ENCODE data around the gene MALT1. TPM values are rescaled to one million over a fixed set of nuclear protein-coding genes. Genes with fewer than 3 reads are reported as not detected.

Gene MALT1
- total and polyA plus RNA-seq, 2 experiments from 2014 or later: 14.9 to 35.9 TPM

- no peaks in the 10 kb centered on the region for H3K27me3 ChIP-seq
- no peak overlapping the region for H3K4me2 ChIP-seq
- no peaks in the 10 kb centered on the region for H3K4me1 ChIP-seq (ENCODE audit: insufficient read depth)
- no peak overlapping the region for H3K4me3 ChIP-seq
- H3K36me3 ChIP-seq (replicated peaks; ENCODE audit: insufficient read depth, low read depth): no peaks in the 10 kb centered on the region
- no peaks in the 10 kb centered on the region for H3K9me2 ChIP-seq (replicated peaks; ENCODE audit: insufficient read depth)
- no peak overlapping the region for H3K27ac ChIP-seq
- no peak for DNase-seq (ENCODE audit: low spot score)
- WGBS (ENCODE audit: low lambda C conversion rate, missing lambda C conversion rate): 93% methylated on average over 6 of the region's 6 CpGs
- no peaks in the 10 kb centered on the region for H3K9me3 ChIP-seq (ENCODE audit: low read depth)
- H4K20me1 ChIP-seq (ENCODE audit: insufficient read depth, poor library complexity, severe bottlenecking): no peaks in the 10 kb centered on the region
- no peak for TF ChIP-seq EZH2 (IDR thresholded peaks at IDR 0.05; ENCODE audit: borderline replicate concordance)
- no peaks in the 10 kb centered on the region for H3K79me2 ChIP-seq
- H2AFZ ChIP-seq: no peak overlapping the region
These were observed 55.4 kb downstream of the MALT1 start for GRCh38 chr18:58726671-58727070.

GRCh38 chr18:58727776-58728500, 56.7 kb downstream of the MALT1 start:
- DNase-seq (ENCODE audit: low spot score): no peak
- 90% methylated on average over 6 of the region's 6 CpGs for WGBS (ENCODE audit: low lambda C conversion rate, missing lambda C conversion rate)

GRCh38 chr18:58728719-58729118, 57.5 kb downstream of the MALT1 start:
- DNase-seq (ENCODE audit: low spot score): no peak
- Histone ChIP-seq H3K79me2 (no peaks in the 10 kb centered on the region), H3K9me3 (ENCODE audit: low read depth) (no peaks in the 10 kb centered on the region), H3K9me2 (replicated peaks; ENCODE audit: insufficient read depth) (no peaks in the 10 kb centered on the region), H3K4me3 (no peak overlapping the region), H3K4me2 (no peak overlapping the region), H4K20me1 (ENCODE audit: insufficient read depth, poor library complexity, severe bottlenecking) (no peaks in the 10 kb centered on the region), H3K27ac (no peak overlapping the region), H3K36me3 (replicated peaks; ENCODE audit: insufficient read depth, low read depth) (no peaks in the 10 kb centered on the region), H3K27me3 (no peaks in the 10 kb centered on the region), H2AFZ (no peak overlapping the region), H3K4me1 (ENCODE audit: insufficient read depth) (no peaks in the 10 kb centered on the region)
- TF ChIP-seq EZH2phosphoT487 (IDR thresholded peaks at IDR 0.05; ENCODE audit: low read depth, severe bottlenecking, unreplicated experiment) (no peak), EZH2 (IDR thresholded peaks at IDR 0.05; ENCODE audit: borderline replicate concordance) (no peak), CTCF (IDR thresholded peaks at IDR 0.05; ENCODE audit: poor library complexity) (no peak)
- WGBS (ENCODE audit: low lambda C conversion rate, missing lambda C conversion rate): 79% methylated on average over 3 of the region's 3 CpGs

More at GRCh38 chr18:58727776-58728500, 56.7 kb downstream of the MALT1 start:
- Histone ChIP-seq H2AFZ (no peak overlapping the region), H3K9me2 (replicated peaks; ENCODE audit: insufficient read depth) (no peaks in the 10 kb centered on the region), H3K79me2 (no peaks in the 10 kb centered on the region), H3K27ac (no peak overlapping the region), H4K20me1 (ENCODE audit: insufficient read depth, poor library complexity, severe bottlenecking) (no peaks in the 10 kb centered on the region), H3K4me3 (no peak overlapping the region), H3K27me3 (no peaks in the 10 kb centered on the region), H3K4me2 (no peak overlapping the region), H3K36me3 (replicated peaks; ENCODE audit: insufficient read depth, low read depth) (no peaks in the 10 kb centered on the region), H3K4me1 (ENCODE audit: insufficient read depth) (no peaks in the 10 kb centered on the region), H3K9me3 (ENCODE audit: low read depth) (no peaks in the 10 kb centered on the region)
- TF ChIP-seq CTCF (IDR thresholded peaks at IDR 0.05; ENCODE audit: poor library complexity) (no peak), EZH2phosphoT487 (IDR thresholded peaks at IDR 0.05; ENCODE audit: low read depth, severe bottlenecking, unreplicated experiment) (no peak), EZH2 (IDR thresholded peaks at IDR 0.05; ENCODE audit: borderline replicate concordance) (no peak)

- Histone ChIP-seq H3K27ac (no peak overlapping the region), H3K4me3 (no peak overlapping the region), H3K9me2 (replicated peaks; ENCODE audit: insufficient read depth) (no peaks in the 10 kb centered on the region), H2AFZ (no peak overlapping the region), H3K27me3 (no peaks in the 10 kb centered on the region), H3K4me2 (no peak overlapping the region), H3K4me1 (ENCODE audit: insufficient read depth) (no peaks in the 10 kb centered on the region), H3K9me3 (ENCODE audit: low read depth) (no peaks in the 10 kb centered on the region), H3K36me3 (replicated peaks; ENCODE audit: insufficient read depth, low read depth) (no peaks in the 10 kb centered on the region), H3K79me2 (no peaks in the 10 kb centered on the region), H4K20me1 (ENCODE audit: insufficient read depth, poor library complexity, severe bottlenecking) (no peaks in the 10 kb centered on the region)
- DNase-seq (ENCODE audit: low spot score): no peak
- WGBS (ENCODE audit: low lambda C conversion rate, missing lambda C conversion rate): 95% methylated on average over 2 of the region's 2 CpGs
- TF ChIP-seq EZH2phosphoT487 (IDR thresholded peaks at IDR 0.05; ENCODE audit: low read depth, severe bottlenecking, unreplicated experiment) (no peak), EZH2 (IDR thresholded peaks at IDR 0.05; ENCODE audit: borderline replicate concordance) (no peak), CTCF (IDR thresholded peaks at IDR 0.05; ENCODE audit: poor library complexity) (no peak)
These were observed 59.4 kb downstream of the MALT1 start for GRCh38 chr18:58730618-58731017.

Data from hepatocyte (in vitro differentiated cells).